ENCODE data around the gene CSRP1.

GRCh38 chr1:201544710-201545109 lies 37.8 kb upstream of the CSRP1 start:
- TF ChIP-seq POLR2AphosphoS5 (IDR thresholded peaks at IDR 0.05) (no peak), CTCF (IDR thresholded peaks at IDR 0.05; ENCODE audit: poor library complexity, severe bottlenecking) (no peak)
